Measurements from ENCODE around the gene UPF3B.
"Not testable (repeated sequence)": the region's sequence is repeated elsewhere in the genome, so short reads cannot be mapped to it uniquely, and the experiment has no call there.

Gene UPF3B

GRCh38 chrX:119852382-119853353 is at the start of gene UPF3B:
UPF3B (minus strand) TSS chrX:119852963; CDS start chrX:119852928, 35 bp downstream.
- Histone ChIP-seq H3K4me1 (ENCODE audit: control insufficient read depth, insufficient read depth, low read length) (peaks cover 3% of the 10 kb centered on the region), H3K36me3 (ENCODE audit: control insufficient read depth, insufficient read depth, low read length, severe bottlenecking) (no peaks in the 10 kb centered on the region), H3K27me3 (replicated peaks; ENCODE audit: control insufficient read depth, insufficient read depth, low read length) (peaks cover under 1% of the 10 kb centered on the region), H3K9me3 (ENCODE audit: control insufficient read depth, low read length) (no peaks in the 10 kb centered on the region), H3K4me3 (ENCODE audit: low read length) (peak within 1 kb of the TSS; percentile 88), H3K9ac (ENCODE audit: low read length) (peak within 1 kb of the TSS; percentile 87)
- peak; percentile 98 for DNase-seq (ENCODE audit: low read depth)

GRCh38 chrX:119900976-119901375 is 48.2 kb upstream of the UPF3B start:
- no peak for DNase-seq (ENCODE audit: low read depth)
- H3K36me3 ChIP-seq (ENCODE audit: control insufficient read depth, insufficient read depth, low read length, severe bottlenecking), result no peaks in the 10 kb centered on the region
- no peak overlapping the region for H3K9ac ChIP-seq (ENCODE audit: low read length)
- H3K27me3 ChIP-seq (replicated peaks; ENCODE audit: control insufficient read depth, insufficient read depth, low read length), result peaks cover 4% of the 10 kb centered on the region
- no peaks in the 10 kb centered on the region for H3K9me3 ChIP-seq (ENCODE audit: control insufficient read depth, low read length)
- H3K4me1 ChIP-seq (ENCODE audit: control insufficient read depth, insufficient read depth, low read length), result peaks cover 5% of the 10 kb centered on the region
- no peak overlapping the region for H3K4me3 ChIP-seq (ENCODE audit: low read length)

GRCh38 chrX:119899125-119899524 is 46.4 kb upstream of the UPF3B start:
- Histone ChIP-seq H3K36me3 (ENCODE audit: control insufficient read depth, insufficient read depth, low read length, severe bottlenecking) (no peaks in the 10 kb centered on the region), H3K4me3 (ENCODE audit: low read length) (no peak overlapping the region), H3K4me1 (ENCODE audit: control insufficient read depth, insufficient read depth, low read length) (peaks cover 5% of the 10 kb centered on the region), H3K9me3 (ENCODE audit: control insufficient read depth, low read length) (no peaks in the 10 kb centered on the region), H3K27me3 (replicated peaks; ENCODE audit: control insufficient read depth, insufficient read depth, low read length) (peaks cover 10% of the 10 kb centered on the region), H3K9ac (ENCODE audit: low read length) (no peak overlapping the region)
- DNase-seq (ENCODE audit: low read depth), result no peak

GRCh38 chrX:119895843-119896326 is 43.1 kb upstream of the UPF3B start, which contains the start of gene AKAP14:
AKAP14 (plus strand) TSS chrX:119895893; CDS start chrX:119903224, 7,331 bp downstream.
- no peaks in the 10 kb centered on the region for H3K36me3 ChIP-seq (ENCODE audit: control insufficient read depth, insufficient read depth, low read length, severe bottlenecking)
- no peak within 1 kb of the TSS for H3K4me3 ChIP-seq (ENCODE audit: low read length)
- peaks cover 5% of the 10 kb centered on the region for H3K4me1 ChIP-seq (ENCODE audit: control insufficient read depth, insufficient read depth, low read length)
- H3K27me3 ChIP-seq (replicated peaks; ENCODE audit: control insufficient read depth, insufficient read depth, low read length), result peaks cover 10% of the 10 kb centered on the region
- no peaks in the 10 kb centered on the region for H3K9me3 ChIP-seq (ENCODE audit: control insufficient read depth, low read length)
- DNase-seq (ENCODE audit: low read depth), result no peak
- H3K9ac ChIP-seq (ENCODE audit: low read length), result no peak within 1 kb of the TSS

GRCh38 chrX:119891961-119892692 is 39.4 kb upstream of the UPF3B start:
- not testable (repeated sequence) for H3K9me3 ChIP-seq (ENCODE audit: control insufficient read depth, low read length); H3K27me3 ChIP-seq (replicated peaks; ENCODE audit: control insufficient read depth, insufficient read depth, low read length); H3K4me3 ChIP-seq (ENCODE audit: low read length); H3K4me1 ChIP-seq (ENCODE audit: control insufficient read depth, insufficient read depth, low read length); H3K9ac ChIP-seq (ENCODE audit: low read length); DNase-seq (ENCODE audit: low read depth); H3K36me3 ChIP-seq (ENCODE audit: control insufficient read depth, insufficient read depth, low read length, severe bottlenecking)

GRCh38 chrX:119890626-119891025 is 37.9 kb upstream of the UPF3B start:
- not testable (repeated sequence) for H3K27me3 ChIP-seq (replicated peaks; ENCODE audit: control insufficient read depth, insufficient read depth, low read length); H3K9ac ChIP-seq (ENCODE audit: low read length); H3K9me3 ChIP-seq (ENCODE audit: control insufficient read depth, low read length); H3K4me3 ChIP-seq (ENCODE audit: low read length); H3K36me3 ChIP-seq (ENCODE audit: control insufficient read depth, insufficient read depth, low read length, severe bottlenecking); H3K4me1 ChIP-seq (ENCODE audit: control insufficient read depth, insufficient read depth, low read length); DNase-seq (ENCODE audit: low read depth)

- Histone ChIP-seq H3K4me3 (ENCODE audit: low read length) (peak overlapping the region; percentile 59), H3K36me3 (ENCODE audit: control insufficient read depth, insufficient read depth, low read length, severe bottlenecking) (no peaks in the 10 kb centered on the region), H3K4me1 (ENCODE audit: control insufficient read depth, insufficient read depth, low read length) (no peaks in the 10 kb centered on the region), H3K9ac (ENCODE audit: low read length) (no peak overlapping the region), H3K27me3 (replicated peaks; ENCODE audit: control insufficient read depth, insufficient read depth, low read length) (peaks cover 2% of the 10 kb centered on the region), H3K9me3 (ENCODE audit: control insufficient read depth, low read length) (no peaks in the 10 kb centered on the region)
- DNase-seq (ENCODE audit: low read depth), result peak; percentile 72
Observed at GRCh38 chrX:119887721-119888425, 35.1 kb upstream of the UPF3B start.

GRCh38 chrX:119885554-119886428 is 33.0 kb upstream of the UPF3B start:
- peak overlapping the region; percentile 29 for H3K9ac ChIP-seq (ENCODE audit: low read length)
- no peak for DNase-seq (ENCODE audit: low read depth)

GRCh38 chrX:119880552-119881437 is 28.0 kb upstream of the UPF3B start:
- H3K4me3 ChIP-seq (ENCODE audit: low read length), result no peak overlapping the region
- H3K27me3 ChIP-seq (replicated peaks; ENCODE audit: control insufficient read depth, insufficient read depth, low read length), result no peaks in the 10 kb centered on the region
- no peak overlapping the region for H3K9ac ChIP-seq (ENCODE audit: low read length)
- peaks cover 14% of the 10 kb centered on the region for H3K36me3 ChIP-seq (ENCODE audit: control insufficient read depth, insufficient read depth, low read length, severe bottlenecking)
- H3K9me3 ChIP-seq (ENCODE audit: control insufficient read depth, low read length), result no peaks in the 10 kb centered on the region
- no peaks in the 10 kb centered on the region for H3K4me1 ChIP-seq (ENCODE audit: control insufficient read depth, insufficient read depth, low read length)
- DNase-seq (ENCODE audit: low read depth), result peak; percentile 66

More at GRCh38 chrX:119885554-119886428, 33.0 kb upstream of the UPF3B start:
- Histone ChIP-seq H3K4me1 (ENCODE audit: control insufficient read depth, insufficient read depth, low read length) (no peaks in the 10 kb centered on the region), H3K9me3 (ENCODE audit: control insufficient read depth, low read length) (no peaks in the 10 kb centered on the region), H3K36me3 (ENCODE audit: control insufficient read depth, insufficient read depth, low read length, severe bottlenecking) (no peaks in the 10 kb centered on the region), H3K27me3 (replicated peaks; ENCODE audit: control insufficient read depth, insufficient read depth, low read length) (peaks cover 2% of the 10 kb centered on the region), H3K4me3 (ENCODE audit: low read length) (no peak overlapping the region)

Measured in adipocyte (in vitro differentiated cells).